Ishikawa (cell line): ENCODE data around the gene ZNF578.

Experiments used
- CEBPB ChIP-seq: IDR thresholded peaks from 2 replicates; pipeline ENCODE4 v1.6.1; 2012
- CREB1 ChIP-seq: IDR thresholded peaks from 2 replicates; pipeline ENCODE4 v1.6.1; 2012; ENCODE audit warnings: low read depth
- RAD21 ChIP-seq: IDR thresholded peaks from 2 replicates; pipeline ENCODE4 v1.6.1; 2012; ENCODE audit warnings: low read depth
- TCF12 ChIP-seq: IDR thresholded peaks from 2 replicates; pipeline ENCODE4 v1.6.1; 2012; ENCODE audit warnings: low read depth
- TF ChIP-seq, protein P1 (sequence below): IDR thresholded peaks from 2 replicates; pipeline ENCODE4 v1.6.1; 2012

DNA sequence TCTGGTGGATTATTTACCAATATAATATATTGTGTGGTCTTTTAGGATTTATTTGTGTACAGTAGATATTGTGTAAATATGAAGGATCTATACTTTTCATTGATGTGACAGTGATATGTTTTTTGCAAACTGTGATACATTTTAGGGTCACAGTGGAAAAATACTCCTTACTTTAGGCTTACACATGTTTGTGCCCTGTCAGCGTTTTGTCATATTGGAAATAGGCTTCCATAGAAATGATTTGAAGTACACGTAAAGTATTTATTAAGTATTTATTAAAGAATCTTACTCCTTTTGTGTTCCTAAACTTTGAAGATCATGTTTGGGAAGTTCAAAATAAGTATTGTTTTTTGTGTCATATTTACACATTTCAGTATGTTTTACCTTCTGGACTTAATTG, 79.1 kb downstream of the ZNF578 start:
- TF ChIP-seq, protein P1, sequence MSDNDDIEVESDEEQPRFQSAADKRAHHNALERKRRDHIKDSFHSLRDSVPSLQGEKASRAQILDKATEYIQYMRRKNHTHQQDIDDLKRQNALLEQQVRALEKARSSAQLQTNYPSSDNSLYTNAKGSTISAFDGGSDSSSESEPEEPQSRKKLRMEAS: no peak
- TF ChIP-seq CREB1 (no peak), CEBPB (no peak), RAD21 (no peak), TCF12 (no peak)
